ENCODE measurements around the gene ITIH5.
A peak's percentile ranks its signal among the peaks of the same experiment; 100 is the strongest.
"Not testable (repeated sequence)": the region's sequence is repeated elsewhere in the genome, so short reads cannot be mapped to it uniquely, and the experiment has no call there.

The ITIH5 gene

GRCh38 chr10:7687228-7687907 is 20.6 kb upstream of the ITIH5 start:
- peak; percentile 51 for DNase-seq (ENCODE audit: low read depth)

GRCh38 chr10:7686351-7687171 is 19.8 kb upstream of the ITIH5 start:
- no peak for DNase-seq (ENCODE audit: low read depth)

DNA sequence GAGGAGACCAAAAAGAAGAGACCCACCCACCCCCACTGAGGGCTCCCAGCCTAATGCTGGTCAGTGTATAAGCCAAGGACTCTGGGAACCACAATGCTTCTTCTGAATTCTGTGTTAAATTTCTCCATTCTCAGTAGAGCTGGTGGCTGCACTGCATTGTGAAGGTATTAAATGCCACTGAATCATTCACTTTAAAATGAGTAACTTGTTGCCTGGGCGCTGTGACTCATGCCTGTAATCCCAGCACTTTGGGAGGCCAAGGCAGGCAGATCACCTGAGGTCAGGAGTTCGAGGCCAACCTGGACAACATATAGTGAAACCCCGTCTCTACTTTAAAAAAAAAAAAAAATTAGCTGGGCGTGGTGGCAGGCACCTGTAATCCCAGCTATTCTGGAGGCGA is 13.3 kb upstream of the ITIH5 start:
- DNase-seq (ENCODE audit: low read depth): not testable (repeated sequence)

- no peak for DNase-seq (ENCODE audit: low read depth)
These were observed 12.5 kb upstream of the ITIH5 start for GRCh38 chr10:7679256-7679655.

DNA sequence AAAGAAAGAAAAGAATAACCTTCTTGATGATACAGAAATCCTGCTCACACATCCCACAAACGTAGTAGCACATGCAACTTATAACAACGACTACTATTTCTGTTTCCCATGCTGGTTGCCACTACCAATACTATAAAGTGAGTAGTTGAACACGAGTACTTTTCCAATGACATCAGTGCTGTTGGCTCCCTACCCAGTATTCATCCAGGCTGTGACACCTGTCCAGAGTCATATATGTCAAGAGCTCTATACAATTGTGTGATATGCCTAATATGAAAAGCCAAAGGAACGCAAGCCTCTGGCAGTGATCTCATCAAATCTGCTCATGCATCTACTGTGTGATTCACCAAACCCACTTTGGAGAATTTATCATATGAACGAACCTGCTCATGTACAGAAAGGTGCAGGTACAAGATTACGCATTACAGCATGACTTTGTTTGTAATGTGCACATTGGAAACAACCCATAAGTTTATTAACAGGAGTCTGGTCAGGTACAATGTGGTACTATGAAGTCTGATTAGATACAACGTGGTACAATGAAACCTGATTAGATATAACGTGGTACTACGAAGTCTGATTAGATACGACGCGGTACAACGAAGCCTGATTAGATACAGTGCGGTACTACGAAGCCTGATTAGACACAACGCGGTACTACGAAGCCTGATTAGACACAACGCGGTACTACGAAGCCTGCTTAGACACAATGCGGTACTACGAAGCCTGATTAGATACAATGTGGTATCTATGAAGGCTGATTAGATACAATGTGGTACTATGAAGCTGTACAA is 5.8 kb upstream of the ITIH5 start:
- no peak for DNase-seq (ENCODE audit: low read depth)

DNA sequence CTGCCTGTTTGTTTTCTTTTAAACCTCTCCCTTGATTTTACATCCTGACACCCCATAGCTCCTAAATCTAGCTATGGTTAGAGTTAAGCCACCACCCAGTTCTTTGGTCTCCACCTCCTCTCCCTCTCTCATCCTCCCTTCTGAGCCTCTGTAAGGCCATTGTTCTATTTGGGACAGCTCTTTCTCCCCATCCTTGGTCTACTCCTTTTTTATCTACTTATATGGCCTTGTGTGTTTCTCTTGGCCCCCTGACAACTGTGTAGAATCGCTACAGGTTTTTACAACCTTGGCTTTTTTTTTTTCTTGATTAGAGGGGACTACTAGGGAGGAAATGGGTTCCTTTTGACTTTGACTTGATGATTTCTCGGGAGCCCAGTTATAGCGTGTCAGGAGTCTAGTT is 3.4 kb upstream of the ITIH5 start:
- no peak for DNase-seq (ENCODE audit: low read depth)

DNA sequence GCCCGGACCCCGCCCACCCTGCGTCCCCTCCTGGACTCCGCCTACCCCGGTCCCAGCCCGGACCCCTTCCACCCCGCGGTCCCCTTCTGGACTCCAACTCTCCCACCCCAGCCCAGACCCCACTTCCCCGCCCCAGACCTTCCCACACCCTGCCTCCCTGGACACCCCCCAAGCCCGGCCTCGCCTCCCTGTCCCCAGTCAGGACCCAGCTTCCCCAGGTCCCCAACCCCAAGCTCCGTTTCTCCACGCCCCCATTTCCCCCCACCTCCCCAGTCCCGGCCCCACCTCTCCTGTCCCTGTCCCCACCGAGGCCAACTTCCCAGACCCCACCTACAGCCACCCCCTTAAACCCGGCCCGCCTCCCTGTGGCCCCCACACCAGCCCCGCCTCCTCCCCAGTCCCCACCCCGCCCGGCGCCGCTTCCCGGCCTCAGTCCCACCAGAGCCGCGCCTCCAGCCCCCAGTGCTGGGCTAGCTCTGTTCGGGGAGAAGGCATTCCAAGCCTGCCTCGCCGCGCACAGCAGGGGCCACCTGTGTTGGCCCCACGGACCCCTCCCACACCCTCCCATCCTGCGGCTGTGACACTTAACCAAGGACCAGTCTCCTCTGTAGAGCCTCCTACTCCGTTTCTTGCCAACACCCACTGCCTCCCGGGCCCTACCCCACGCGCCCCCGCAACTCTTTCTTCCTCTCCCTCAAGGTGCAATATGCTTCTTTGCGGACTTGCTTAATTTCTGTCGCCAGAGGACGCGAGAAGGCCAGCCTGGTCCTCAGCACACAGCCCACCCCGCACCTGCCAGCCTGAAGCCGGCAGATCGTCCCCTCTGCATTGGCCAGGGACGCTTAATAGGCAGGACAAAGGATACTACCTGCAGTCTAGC is 736 bp upstream of the ITIH5 start:
- DNase-seq (ENCODE audit: low read depth): no peak

- no peak for DNase-seq (ENCODE audit: low read depth)
These were observed 999 bp downstream of the ITIH5 start for GRCh38 chr10:7665767-7666166.

DNA sequence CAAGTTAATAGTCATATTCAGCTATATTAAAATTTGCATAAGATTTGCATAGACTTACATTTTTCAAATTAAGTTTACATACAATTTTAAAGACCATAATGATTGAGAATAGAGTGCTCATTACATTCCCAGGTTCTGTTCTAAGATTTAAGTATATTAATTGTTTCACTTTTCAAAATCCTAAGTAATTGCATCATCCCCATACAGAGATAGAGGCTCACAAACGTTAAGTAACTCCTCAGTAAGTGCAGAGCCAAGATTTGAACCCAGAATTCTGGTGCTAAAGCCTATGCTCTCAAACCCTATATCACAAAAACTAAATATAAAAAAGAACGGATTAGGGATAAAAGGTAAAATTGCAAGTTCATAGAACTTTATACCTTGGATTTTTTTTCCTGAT is 2.1 kb downstream of the ITIH5 start:
- no peak for DNase-seq (ENCODE audit: low read depth)

- DNase-seq (ENCODE audit: low read depth): no peak
These were observed 4.2 kb downstream of the ITIH5 start for GRCh38 chr10:7662522-7662921.

DNA sequence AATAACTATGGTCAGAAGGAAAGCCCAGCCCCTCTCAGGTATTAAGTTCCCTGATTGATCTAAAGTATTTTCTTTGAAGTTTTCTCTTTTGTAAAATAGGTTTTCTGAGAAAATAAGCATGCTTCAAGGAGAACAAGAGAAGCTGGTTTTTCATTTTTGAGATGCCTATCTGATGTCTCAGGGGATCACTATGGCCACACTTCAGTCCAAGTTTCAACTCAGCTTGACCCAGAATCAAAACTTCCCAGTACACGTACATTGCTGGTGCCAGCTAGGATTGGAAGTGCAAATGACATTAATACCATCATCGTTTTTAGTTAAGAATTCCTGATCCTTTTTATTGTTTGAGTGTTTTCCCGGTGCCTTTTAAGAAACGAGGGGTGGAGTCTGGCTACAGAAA is 7.2 kb downstream of the ITIH5 start:
- DNase-seq (ENCODE audit: low read depth): no peak

DNA sequence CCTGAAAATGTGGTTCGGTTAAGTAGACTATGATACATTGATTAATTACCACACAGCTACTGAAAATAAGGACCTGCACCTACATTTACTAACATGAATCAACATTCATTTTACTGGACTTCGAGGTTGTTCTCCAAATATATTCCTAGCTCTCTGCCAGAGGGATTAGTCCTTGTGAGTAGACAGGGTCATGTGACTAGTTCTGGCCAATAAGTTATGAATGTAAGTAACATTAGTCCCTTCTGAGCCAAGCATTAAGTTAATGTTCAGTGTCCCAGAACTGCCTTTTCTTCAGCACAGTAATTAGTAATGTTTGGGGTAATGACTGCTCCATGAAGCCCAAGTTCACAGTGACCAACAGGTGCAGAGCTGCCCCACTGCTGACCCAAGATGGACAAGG is 9.2 kb downstream of the ITIH5 start:
- DNase-seq (ENCODE audit: low read depth): no peak

GRCh38 chr10:7657079-7657478 is 9.7 kb downstream of the ITIH5 start:
- not testable (repeated sequence) for DNase-seq (ENCODE audit: low read depth)

DNA sequence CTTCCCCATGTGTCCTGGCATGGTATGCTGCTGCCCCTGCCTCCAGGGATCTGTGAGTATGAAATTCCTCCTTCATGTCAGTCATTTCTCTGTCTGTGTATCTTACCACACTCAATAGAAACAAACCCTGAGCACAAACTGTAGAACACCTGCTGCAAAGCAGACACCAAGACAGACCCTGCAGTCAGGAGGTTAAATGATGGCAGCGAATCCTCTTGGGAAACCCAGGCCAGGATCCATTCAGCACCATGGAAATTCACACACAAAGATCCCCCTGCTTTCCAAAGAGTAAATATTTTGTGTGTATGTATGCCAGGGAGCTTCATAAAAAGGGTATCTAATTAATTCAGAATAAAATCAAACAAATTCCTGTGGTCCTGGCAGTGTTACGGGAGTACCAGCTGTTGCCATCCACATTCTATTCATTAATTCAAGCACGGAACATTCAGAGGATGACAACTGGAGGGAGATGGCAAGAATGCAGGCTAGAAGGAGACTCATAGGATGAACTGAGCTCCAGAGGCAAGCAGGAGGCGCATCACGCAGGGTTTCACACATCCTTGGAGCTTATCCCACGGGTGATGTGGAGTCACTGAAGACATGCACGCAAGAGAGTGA is 14.8 kb downstream of the ITIH5 start:
- no peak for DNase-seq (ENCODE audit: low read depth)

- DNase-seq (ENCODE audit: low read depth): no peak
These were observed 17.0 kb downstream of the ITIH5 start for GRCh38 chr10:7649673-7650300.

- no peak for DNase-seq (ENCODE audit: low read depth)
These were observed 19.6 kb downstream of the ITIH5 start for GRCh38 chr10:7647062-7647664.

GRCh38 chr10:7642491-7643011 is 24.2 kb downstream of the ITIH5 start:
- DNase-seq (ENCODE audit: low read depth): no peak

- no peak for DNase-seq (ENCODE audit: low read depth)
These were observed 31.2 kb downstream of the ITIH5 start for GRCh38 chr10:7635408-7636125.

- DNase-seq (ENCODE audit: low read depth): no peak
These were observed 32.4 kb downstream of the ITIH5 start for GRCh38 chr10:7634142-7634894.
